NCI-H1930 (cell line): Measurements from ENCODE around the gene TBCK.
"Not testable (repeated sequence)": the region's sequence is repeated elsewhere in the genome, so short reads cannot be mapped to it uniquely, and the experiment has no call there.

Experiments used
- DNase-seq, 2 experiments: peaks; one replicate each; lab custom pipeline; 2025; lab: John Stamatoyannopoulos, UW

Gene TBCK

GRCh38 chr4:106213291-106213690, 102.7 kb downstream of the TBCK start:
- DNase-seq: not testable (repeated sequence)

GRCh38 chr4:106210021-106210420, 106.0 kb downstream of the TBCK start:
- no peak for DNase-seq

GRCh38 chr4:106208481-106209460, 107.2 kb downstream of the TBCK start:
- DNase-seq: no peak

- DNase-seq: no peak
Observed at GRCh38 chr4:106201373-106201772, 114.6 kb downstream of the TBCK start.

- DNase-seq: no peak
Observed at GRCh38 chr4:106195435-106195950, 120.5 kb downstream of the TBCK start.

- no peak for DNase-seq
Observed at GRCh38 chr4:106194801-106195200, 121.2 kb downstream of the TBCK start.

GRCh38 chr4:106192131-106192530, 123.9 kb downstream of the TBCK start:
- no peak for DNase-seq

GRCh38 chr4:106186201-106186600, 129.8 kb downstream of the TBCK start:
- no peak for DNase-seq

- no peak for DNase-seq
Observed at GRCh38 chr4:106183551-106183950, 132.5 kb downstream of the TBCK start.

- DNase-seq: no peak
Observed at GRCh38 chr4:106172861-106173260, 143.1 kb downstream of the TBCK start.

- no peak for DNase-seq
Observed at GRCh38 chr4:106165351-106166010, 150.5 kb downstream of the TBCK start.

GRCh38 chr4:106162278-106162677, 153.7 kb downstream of the TBCK start:
- no peak for DNase-seq

- no peak for DNase-seq
Observed at GRCh38 chr4:106160560-106160959, 155.4 kb downstream of the TBCK start.

- DNase-seq: no peak
Observed at GRCh38 chr4:106149911-106150310, 166.1 kb downstream of the TBCK start.

- DNase-seq: no peak
Observed at GRCh38 chr4:106149026-106149425, 167.0 kb downstream of the TBCK start.

- no peak for DNase-seq
Observed at GRCh38 chr4:106142616-106143127, 173.3 kb downstream of the TBCK start.

GRCh38 chr4:106140601-106141000, 175.4 kb downstream of the TBCK start:
- DNase-seq: no peak

- DNase-seq: no peak
Observed at GRCh38 chr4:106136777-106137331, 179.2 kb downstream of the TBCK start.

- no peak for DNase-seq
Observed at GRCh38 chr4:106132045-106132444, 184.0 kb downstream of the TBCK start.

- DNase-seq: no peak
Observed at GRCh38 chr4:106126062-106126461, 189.9 kb downstream of the TBCK start.

GRCh38 chr4:106119949-106120555, 196.0 kb downstream of the TBCK start:
- DNase-seq: not testable (repeated sequence)

- no peak for DNase-seq
Observed at GRCh38 chr4:106116025-106116424, 200.0 kb downstream of the TBCK start.
